HG03432 (cell line): ENCODE data around the gene EPB41L2.
"Not testable (repeated sequence)": the region's sequence is repeated elsewhere in the genome, so short reads cannot be mapped to it uniquely, and the experiment has no call there.

Experiments used
- ATAC-seq: cut with Tn5 transposase; IDR thresholded peaks from one replicate; pipeline ENCODE4 v1.9.1; 2021; ENCODE audit warnings: mild to moderate bottlenecking, moderate library complexity; ENCODE audit not compliant: unreplicated experiment

Gene EPB41L2

GRCh38 chr6:131037194-131037897, 25.7 kb downstream of the EPB41L2 start:
- no peak for ATAC-seq

- ATAC-seq: no peak
Measured at GRCh38 chr6:131036601-131037000, 26.4 kb downstream of the EPB41L2 start.

- no peak for ATAC-seq
Measured at GRCh38 chr6:131036143-131036542, 26.9 kb downstream of the EPB41L2 start.

- ATAC-seq: no peak
Measured at GRCh38 chr6:131035582-131035981, 27.5 kb downstream of the EPB41L2 start.

- no peak for ATAC-seq
Measured at GRCh38 chr6:131033631-131034030, 29.4 kb downstream of the EPB41L2 start.

- peak; percentile 99 for ATAC-seq
Measured at GRCh38 chr6:131029626-131030297, 33.3 kb downstream of the EPB41L2 start.

- no peak for ATAC-seq
Measured at GRCh38 chr6:131027326-131027725, 35.7 kb downstream of the EPB41L2 start.

GRCh38 chr6:131026243-131026642, 36.8 kb downstream of the EPB41L2 start:
- no peak for ATAC-seq

- no peak for ATAC-seq
Measured at GRCh38 chr6:131024565-131024964, 38.5 kb downstream of the EPB41L2 start.

GRCh38 chr6:131023834-131024504, 39.1 kb downstream of the EPB41L2 start:
- ATAC-seq: no peak

- ATAC-seq: no peak
Measured at GRCh38 chr6:131022691-131023090, 40.4 kb downstream of the EPB41L2 start.

- no peak for ATAC-seq
Measured at GRCh38 chr6:131017962-131018361, 45.1 kb downstream of the EPB41L2 start.

GRCh38 chr6:131015630-131016263, 47.3 kb downstream of the EPB41L2 start:
- no peak for ATAC-seq

- no peak for ATAC-seq
Measured at GRCh38 chr6:131015025-131015591, 47.9 kb downstream of the EPB41L2 start.

GRCh38 chr6:131014080-131014776, 48.8 kb downstream of the EPB41L2 start:
- no peak for ATAC-seq

- ATAC-seq: no peak
Measured at GRCh38 chr6:131013495-131013894, 49.5 kb downstream of the EPB41L2 start.

- no peak for ATAC-seq
Measured at GRCh38 chr6:131009790-131010189, 53.3 kb downstream of the EPB41L2 start.

- ATAC-seq: not testable (repeated sequence)
Measured at GRCh38 chr6:131008965-131009364, 54.1 kb downstream of the EPB41L2 start.

GRCh38 chr6:131007964-131008363, 55.1 kb downstream of the EPB41L2 start:
- not testable (repeated sequence) for ATAC-seq

GRCh38 chr6:131007286-131007685, 55.8 kb downstream of the EPB41L2 start:
- no peak for ATAC-seq
